MCF 10A (cell line): ENCODE results near the gene CHST15. TPM values are rescaled to one million over a fixed set of nuclear protein-coding genes. Genes with fewer than 3 reads are reported as not detected.

ENCODE experiments used
- BruUV-seq: library from RNA; stranded (reverse); fragments of 400-500 nt; replicated peaks from 2 replicates; lab custom pipeline; 2021; lab: Mats Ljungman, UMichigan
- CTCF ChIA-PET: fragments of 300-600 bp; sonication (Branson Sonifier 250); formaldehyde crosslinking; extraction: SDS; loops from one replicate; lab custom pipeline; 2021; ENCODE audit warnings: antibody characterized with exemption, inconsistent platforms; lab: Yijun Ruan, JAX
- POLR2A ChIA-PET: fragments of 300-600, 350-650 bp; sonication (Branson Sonifier 250); formaldehyde crosslinking; extraction: SDS; loops from one replicate; lab custom pipeline; 2020; ENCODE audit warnings: antibody characterized with exemption, inconsistent platforms; lab: Yijun Ruan, JAX
- DNase-seq: peaks from one replicate; pipeline ENCODE4 v3.0.0-alpha.2; 2018; ENCODE audit not compliant: unreplicated experiment
- H3K27ac Mint-ChIP-seq: one replicate; pipeline ENCODE4 v1.8.0; 2022; ENCODE audit warnings: mild to moderate bottlenecking, low read depth, mixed read lengths; ENCODE audit not compliant: unreplicated experiment
- H3K27me3 Mint-ChIP-seq: one replicate; pipeline ENCODE4 v1.8.0; 2022; ENCODE audit warnings: mixed read lengths; ENCODE audit not compliant: insufficient read depth, unreplicated experiment
- H3K36me3 Mint-ChIP-seq: one replicate; pipeline ENCODE4 v1.8.0; 2022; ENCODE audit warnings: mild to moderate bottlenecking, moderate library complexity, mixed read lengths; ENCODE audit not compliant: insufficient read depth, unreplicated experiment
- H3K4me1 Mint-ChIP-seq: one replicate; pipeline ENCODE4 v1.8.0; 2022; ENCODE audit warnings: mixed read lengths; ENCODE audit not compliant: insufficient read depth, unreplicated experiment
- H3K4me3 Mint-ChIP-seq: one replicate; pipeline ENCODE4 v1.8.0; 2022; ENCODE audit warnings: mild to moderate bottlenecking, moderate library complexity, mixed read lengths; ENCODE audit not compliant: unreplicated experiment
- H3K9me3 Mint-ChIP-seq: one replicate; pipeline ENCODE4 v1.8.0; 2022; ENCODE audit warnings: mixed read lengths; ENCODE audit not compliant: unreplicated experiment
- intact Hi-C: fragments of 100-400 bp; cut with micrococcal nuclease; formaldehyde crosslinking; loops from 2 replicates; pipeline ENCODE4 v1.14.1; 2022
- total RNA-seq: library from RNA; stranded (reverse); gene quantifications from 2 replicates; pipeline ENCODE4 v1.2.3, GENCODE V29; 2022
- TF ChIP-seq, protein P1 (sequence below): fragments of 200-600 bp; IDR thresholded peaks from one replicate; pipeline ENCODE4 v1.8.0; 2022; ENCODE audit warnings: antibody characterized with exemption, mild to moderate bottlenecking; ENCODE audit not compliant: unreplicated experiment

Gene CHST15
- total RNA-seq, 1 experiment from 2014 or later, result 32.8 TPM

DNA sequence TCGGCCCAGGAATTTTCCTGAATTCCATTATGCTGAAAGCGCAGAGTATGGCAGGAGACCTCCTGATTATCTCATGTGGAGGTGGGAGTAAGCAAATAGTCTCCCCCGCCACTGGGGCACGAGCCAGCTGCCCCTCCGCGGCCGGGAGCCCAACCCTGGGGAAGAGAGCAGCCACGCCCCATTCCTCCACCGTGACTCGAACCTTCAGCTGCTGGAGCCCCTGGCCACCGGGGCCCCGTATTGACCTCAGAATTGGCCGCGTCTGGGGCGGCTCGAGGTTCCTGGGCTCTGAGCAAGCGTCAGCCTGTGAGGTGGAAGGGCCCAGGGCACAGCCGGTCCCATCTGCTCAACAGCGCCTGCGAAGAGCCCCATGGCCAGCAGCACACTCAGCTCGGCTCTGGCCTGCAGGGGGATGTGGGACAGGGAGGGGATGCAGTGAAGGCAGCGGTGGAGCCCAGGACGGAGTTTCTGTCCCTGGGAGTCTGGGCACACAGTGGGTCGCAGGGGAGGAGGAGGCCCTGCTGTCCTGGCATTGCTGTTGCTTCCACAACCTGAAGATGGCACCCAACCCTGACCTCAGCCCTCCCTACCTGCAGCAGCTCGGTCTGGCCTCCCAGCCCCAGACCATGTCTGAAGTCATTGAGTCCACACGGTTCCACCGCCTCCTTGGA, 97.8 kb downstream of the CHST15 start:
- Mint-ChIP-seq H3K27ac (peak overlapping the region; percentile 60), H3K36me3 (peaks cover 19% of the 10 kb centered on the region), H3K4me1 (peaks cover 51% of the 10 kb centered on the region), H3K9me3 (no peaks in the 10 kb centered on the region), H3K4me3 (peak overlapping the region; percentile 75), H3K27me3 (peaks cover 21% of the 10 kb centered on the region)
- peak; percentile 86 for DNase-seq
- TF ChIP-seq, protein P1, sequence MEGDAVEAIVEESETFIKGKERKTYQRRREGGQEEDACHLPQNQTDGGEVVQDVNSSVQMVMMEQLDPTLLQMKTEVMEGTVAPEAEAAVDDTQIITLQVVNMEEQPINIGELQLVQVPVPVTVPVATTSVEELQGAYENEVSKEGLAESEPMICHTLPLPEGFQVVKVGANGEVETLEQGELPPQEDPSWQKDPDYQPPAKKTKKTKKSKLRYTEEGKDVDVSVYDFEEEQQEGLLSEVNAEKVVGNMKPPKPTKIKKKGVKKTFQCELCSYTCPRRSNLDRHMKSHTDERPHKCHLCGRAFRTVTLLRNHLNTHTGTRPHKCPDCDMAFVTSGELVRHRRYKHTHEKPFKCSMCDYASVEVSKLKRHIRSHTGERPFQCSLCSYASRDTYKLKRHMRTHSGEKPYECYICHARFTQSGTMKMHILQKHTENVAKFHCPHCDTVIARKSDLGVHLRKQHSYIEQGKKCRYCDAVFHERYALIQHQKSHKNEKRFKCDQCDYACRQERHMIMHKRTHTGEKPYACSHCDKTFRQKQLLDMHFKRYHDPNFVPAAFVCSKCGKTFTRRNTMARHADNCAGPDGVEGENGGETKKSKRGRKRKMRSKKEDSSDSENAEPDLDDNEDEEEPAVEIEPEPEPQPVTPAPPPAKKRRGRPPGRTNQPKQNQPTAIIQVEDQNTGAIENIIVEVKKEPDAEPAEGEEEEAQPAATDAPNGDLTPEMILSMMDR, result peak; percentile 51
- intact Hi-C loops, result loop anchor here (1.0 to 10.0 kb wide), 7 partner anchors 112 to 745 kb away; no protein-coding TSS in a partner anchor
- POLR2A ChIA-PET, result interaction anchor here (0.6 to 4.7 kb wide), 18 partner anchors 26 to 842 kb away, joined by 3 to 52 read pairs (median 4); partner anchors contain the start of genes BUB3 and CHST15
- no TSS peak for BruUV-seq
- CTCF ChIA-PET, result interaction anchor here (0.7 to 8.2 kb wide), 46 partner anchors 9 to 530 kb away, joined by 3 to 306 read pairs (median 4); partner anchors contain the start of gene CHST15

DNA sequence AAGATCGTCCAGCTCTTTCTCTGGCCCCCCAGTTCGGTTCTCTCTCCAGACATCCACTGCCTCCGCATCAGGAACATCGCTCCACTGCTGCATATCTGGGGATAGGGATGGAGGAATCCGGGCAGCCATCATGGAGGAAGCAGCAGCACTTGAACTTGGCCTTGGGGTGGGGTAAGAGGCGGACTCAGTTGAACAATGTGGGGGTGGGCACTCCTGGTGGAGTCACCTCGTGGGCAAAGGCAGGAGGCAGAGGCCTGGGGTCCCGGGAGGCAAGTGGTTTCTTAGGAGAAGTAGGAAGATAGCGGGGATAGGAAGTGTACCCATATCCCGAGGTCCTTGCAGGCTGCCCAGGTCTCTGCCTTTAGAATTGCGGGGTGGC, 98.3 kb downstream of the CHST15 start:
- intact Hi-C loops, result loop anchor here (1.0 to 10.0 kb wide), 7 partner anchors 112 to 746 kb away; no protein-coding TSS in a partner anchor
- peak overlapping the region; percentile 60 for H3K27ac Mint-ChIP-seq
- TF ChIP-seq, protein P1, result no peak
- H3K9me3 Mint-ChIP-seq, result no peaks in the 10 kb centered on the region
- H3K36me3 Mint-ChIP-seq, result peaks cover 19% of the 10 kb centered on the region
- BruUV-seq, result TSS peak; percentile 46
- CTCF ChIA-PET, result interaction anchor here (0.7 to 8.2 kb wide), 49 partner anchors 9 to 831 kb away, joined by 3 to 306 read pairs (median 4); partner anchors contain the start of gene CHST15
- peak overlapping the region; percentile 75 for H3K4me3 Mint-ChIP-seq
- no peak for DNase-seq
- POLR2A ChIA-PET, result interaction anchor here (0.6 to 4.7 kb wide), 18 partner anchors 17 to 436 kb away, joined by 3 to 52 read pairs (median 4); partner anchors contain the start of gene CHST15
- peaks cover 48% of the 10 kb centered on the region for H3K4me1 Mint-ChIP-seq
- H3K27me3 Mint-ChIP-seq, result peaks cover 26% of the 10 kb centered on the region

DNA sequence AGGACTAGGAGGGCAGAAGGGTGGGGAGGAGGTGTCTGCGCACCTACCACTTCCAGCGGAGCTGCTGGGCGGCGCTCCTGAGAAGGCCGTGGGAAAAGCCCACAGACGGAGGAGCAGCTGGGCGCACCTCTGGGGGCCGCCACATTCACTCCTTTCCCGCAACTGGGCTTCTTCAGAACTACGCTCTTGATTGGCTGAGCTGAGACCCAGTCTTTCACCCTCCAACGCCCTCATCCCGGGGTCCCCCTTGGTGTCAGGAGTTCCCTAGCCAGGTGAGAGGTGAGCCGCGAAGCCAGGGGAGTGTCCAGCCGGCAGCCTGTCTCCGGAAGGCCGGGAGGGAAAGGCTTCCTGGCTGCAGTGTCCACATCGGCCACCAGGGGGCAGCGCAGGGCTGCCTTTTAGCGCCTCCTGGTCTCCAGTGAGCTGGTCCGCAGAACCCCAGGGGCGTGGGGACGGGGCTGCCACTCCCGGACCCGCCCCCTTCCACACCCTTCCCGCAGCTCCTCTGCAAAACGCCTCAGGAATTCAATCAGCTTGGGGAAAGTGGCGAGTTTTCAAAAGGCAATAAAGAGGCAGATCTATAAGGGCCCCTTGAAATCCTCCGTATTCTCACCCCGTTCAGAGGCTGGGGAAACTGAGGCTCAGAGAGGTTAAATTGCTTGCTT, 98.8 kb downstream of the CHST15 start:
- no TSS peak for BruUV-seq
- DNase-seq, result peak; percentile 89
- H3K27ac Mint-ChIP-seq, result no peak overlapping the region
- H3K27me3 Mint-ChIP-seq, result peaks cover 27% of the 10 kb centered on the region
- POLR2A ChIA-PET, result interaction anchor here (0.6 to 4.7 kb wide), 16 partner anchors 17 to 436 kb away, joined by 3 to 52 read pairs (median 4); partner anchors contain the start of gene CHST15
- H3K36me3 Mint-ChIP-seq, result peaks cover 18% of the 10 kb centered on the region
- peaks cover 42% of the 10 kb centered on the region for H3K4me1 Mint-ChIP-seq
- CTCF ChIA-PET, result interaction anchor here (0.5 to 8.2 kb wide), 48 partner anchors 9 to 831 kb away, joined by 3 to 306 read pairs (median 4); partner anchors contain the start of gene CHST15
- intact Hi-C loops, result loop anchor here (1.0 to 10.0 kb wide), 8 partner anchors 113 to 746 kb away; no protein-coding TSS in a partner anchor
- TF ChIP-seq, protein P1, result peak; percentile 96
- no peaks in the 10 kb centered on the region for H3K9me3 Mint-ChIP-seq
- H3K4me3 Mint-ChIP-seq, result peak overlapping the region; percentile 75
